Lower leg skin (tissue), 4 donors: ENCODE measurements around the gene CELA3B. TPM values are rescaled to one million over a fixed set of nuclear protein-coding genes. Genes with fewer than 3 reads are reported as not detected.

Source experiments
- DNase-seq, 2 donors: peaks; one replicate each; pipeline ENCODE4 v3.0.0-alpha.2; 2019; ENCODE audit warnings: low spot score in 2 of 2
- H3K4me3 ChIP-seq: fragments of 200-600 bp; sonication (generic); 2 replicates; pipeline ENCODE4 v1.5.1; 2017; ENCODE audit warnings: mild to moderate bottlenecking, low read depth; ENCODE audit not compliant: poor library complexity, severe bottlenecking
- POLR2A ChIP-seq, 2 donors: fragments of 450-650 bp; IDR thresholded peaks; one replicate each; pipeline ENCODE4 v1.6.1; 2016 to 2017; ENCODE audit warnings: antibody characterized with exemption in 2 of 2, mild to moderate bottlenecking in 1 of 2, moderate library complexity in 1 of 2
- WGBS, 2 donors: methylation state at CpG; one replicate each; pipeline ENCODE4 v1.1.5; 2018; 5-methylcytosine and 5-hydroxymethylcytosine counted together
- intact Hi-C: fragments of 100-400 bp; cut with DNase I; formaldehyde crosslinking; loops from one replicate; pipeline ENCODE4 v1.15.0; 2023; ENCODE audit warnings: low total_unique reads
- total RNA-seq, 4 donors: library from RNA; depleted of rRNA; stranded (reverse); fragments of >200 nt; gene quantifications; one replicate each; pipeline ENCODE4 v1.1.0, GENCODE V29; 2016
- TF ChIP-seq, protein P1 (sequence below), 3 donors: fragments of 450-650 bp; IDR thresholded peaks; one replicate each; pipeline ENCODE4 v1.5.1; 2016; ENCODE audit warnings: antibody characterized with exemption in 3 of 3, mild to moderate bottlenecking in 3 of 3, moderate library complexity in 2 of 3

The CELA3B gene
- total RNA-seq, 4 donors from 2014 or later: not detected

DNA sequence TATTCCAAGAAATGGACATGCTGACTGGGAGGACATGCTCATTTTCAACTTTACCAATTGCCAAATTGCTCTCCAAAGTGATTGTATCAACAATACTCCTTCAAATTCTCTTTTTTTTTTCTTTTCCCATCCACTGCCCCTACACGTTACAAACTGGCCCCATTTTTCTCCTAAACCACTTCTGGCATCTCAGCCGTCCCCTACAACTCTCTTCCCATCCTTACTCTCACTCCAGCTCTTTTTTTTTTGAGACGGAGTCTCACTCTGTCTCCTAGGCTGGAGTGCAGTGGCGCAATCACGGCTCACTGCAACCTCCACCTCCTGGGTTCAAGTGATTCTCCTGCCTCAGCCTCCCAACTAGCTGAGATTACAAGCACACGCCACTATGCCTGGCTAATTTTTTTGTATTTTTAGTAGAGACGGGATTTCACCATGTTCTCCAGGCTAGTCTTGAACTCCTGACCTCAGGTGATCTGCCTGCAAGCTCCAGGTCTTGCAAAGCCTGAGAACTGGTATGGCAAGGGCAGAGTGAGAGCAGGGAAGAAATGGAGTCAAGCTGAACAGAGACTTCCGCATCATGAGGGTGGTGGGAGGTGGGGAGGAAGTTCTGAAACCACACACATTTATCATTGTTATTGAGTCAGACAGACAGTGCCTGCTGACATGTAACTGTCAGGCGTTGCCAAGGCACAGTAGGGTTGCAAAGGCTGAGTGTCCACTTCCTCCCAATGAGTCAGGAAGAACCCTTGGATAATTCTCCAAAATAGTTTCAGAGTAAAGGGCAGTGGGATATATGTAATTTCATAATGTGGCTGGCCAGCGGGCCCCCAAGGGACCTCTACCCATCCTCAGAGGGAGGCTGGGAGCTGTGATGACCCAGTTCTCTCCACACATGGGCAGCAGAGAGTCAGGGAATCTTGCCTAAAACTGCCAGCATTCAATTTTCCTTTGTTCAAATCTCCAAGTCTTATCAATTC is 42.0 kb downstream of the CELA3B start:
- 55 to 64% methylated on average over 10 of the region's 10 CpGs for WGBS, 2 donors
- intact Hi-C loops: no loop called here
- no peak overlapping the region for H3K4me3 ChIP-seq
- DNase-seq: no peak
- no peak for TF ChIP-seq POLR2A (IDR thresholded peaks at IDR 0.05)
- TF ChIP-seq, protein P1, sequence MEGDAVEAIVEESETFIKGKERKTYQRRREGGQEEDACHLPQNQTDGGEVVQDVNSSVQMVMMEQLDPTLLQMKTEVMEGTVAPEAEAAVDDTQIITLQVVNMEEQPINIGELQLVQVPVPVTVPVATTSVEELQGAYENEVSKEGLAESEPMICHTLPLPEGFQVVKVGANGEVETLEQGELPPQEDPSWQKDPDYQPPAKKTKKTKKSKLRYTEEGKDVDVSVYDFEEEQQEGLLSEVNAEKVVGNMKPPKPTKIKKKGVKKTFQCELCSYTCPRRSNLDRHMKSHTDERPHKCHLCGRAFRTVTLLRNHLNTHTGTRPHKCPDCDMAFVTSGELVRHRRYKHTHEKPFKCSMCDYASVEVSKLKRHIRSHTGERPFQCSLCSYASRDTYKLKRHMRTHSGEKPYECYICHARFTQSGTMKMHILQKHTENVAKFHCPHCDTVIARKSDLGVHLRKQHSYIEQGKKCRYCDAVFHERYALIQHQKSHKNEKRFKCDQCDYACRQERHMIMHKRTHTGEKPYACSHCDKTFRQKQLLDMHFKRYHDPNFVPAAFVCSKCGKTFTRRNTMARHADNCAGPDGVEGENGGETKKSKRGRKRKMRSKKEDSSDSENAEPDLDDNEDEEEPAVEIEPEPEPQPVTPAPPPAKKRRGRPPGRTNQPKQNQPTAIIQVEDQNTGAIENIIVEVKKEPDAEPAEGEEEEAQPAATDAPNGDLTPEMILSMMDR (IDR thresholded peaks at IDR 0.05): no peak

DNA sequence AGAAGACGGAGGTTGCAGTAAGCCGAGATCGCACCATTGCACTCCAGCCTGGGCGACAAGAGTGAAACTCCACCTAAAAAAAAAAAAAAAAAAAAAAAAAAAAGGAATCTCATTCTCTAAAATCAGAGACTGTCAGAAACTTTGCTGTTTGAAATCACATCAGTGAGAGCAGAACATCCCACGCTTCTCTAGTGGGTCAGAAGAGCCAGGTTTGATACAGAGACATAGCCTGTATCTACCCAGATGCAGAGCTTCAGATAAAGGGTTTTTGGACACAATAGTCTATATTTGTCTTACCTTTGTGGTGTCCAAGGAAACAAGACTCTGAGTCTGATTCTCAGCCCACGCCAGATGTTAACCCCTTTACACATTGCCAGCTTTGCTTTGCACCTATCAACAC is 44.2 kb downstream of the CELA3B start:
- H3K4me3 ChIP-seq: no peak overlapping the region
- intact Hi-C loops: no loop called here
- 87 to 88% methylated on average over 6 of the region's 6 CpGs for WGBS, 2 donors
- no peak for TF ChIP-seq POLR2A (IDR thresholded peaks at IDR 0.05)
- TF ChIP-seq, protein P1 (IDR thresholded peaks at IDR 0.05): no peak
- no peak for DNase-seq

DNA sequence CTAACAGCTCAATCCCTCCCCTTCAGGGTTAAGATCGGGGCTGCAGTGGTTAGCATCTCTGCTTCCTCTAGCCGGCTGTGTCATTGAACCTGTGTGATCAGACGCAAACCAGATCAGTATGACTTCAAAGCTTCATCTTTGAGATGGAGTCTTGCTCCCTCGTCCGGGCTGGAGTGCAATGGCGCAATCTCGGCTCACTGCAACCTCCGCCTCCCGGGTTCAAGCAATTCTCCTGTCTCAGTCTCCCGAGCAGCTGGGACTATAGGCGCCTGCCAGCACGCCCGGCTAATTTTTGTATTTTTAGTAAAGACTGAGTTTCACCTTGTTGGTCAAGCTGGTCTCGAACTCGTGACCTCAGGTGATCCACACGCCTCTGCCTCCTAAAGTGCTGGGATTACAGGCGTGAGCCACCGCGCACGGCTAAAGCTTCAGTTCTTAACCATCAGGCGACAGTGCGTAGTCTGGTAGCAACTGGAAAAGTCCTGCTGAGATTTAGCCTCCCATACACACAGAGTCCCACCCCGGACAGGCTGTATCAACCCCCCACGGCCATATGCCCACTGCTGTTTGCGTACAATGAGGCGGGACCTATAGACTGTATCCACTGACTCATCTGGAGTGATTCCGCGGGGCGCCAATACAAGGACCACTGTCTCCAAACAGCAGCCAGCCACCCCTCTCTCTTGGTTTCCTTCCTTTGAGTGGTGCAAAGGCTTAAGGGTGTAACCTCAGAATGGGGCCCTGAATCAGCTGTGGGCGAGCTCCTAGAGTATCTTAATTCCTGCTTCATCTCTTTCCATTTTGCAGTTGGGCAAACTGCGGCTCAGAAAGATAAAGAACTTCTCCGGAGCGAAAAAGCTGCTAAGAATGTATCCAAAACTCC is 47.9 kb downstream of the CELA3B start:
- WGBS, 2 donors: 2 to 3% methylated on average over 33 of the region's 33 CpGs
- TF ChIP-seq, protein P1 (IDR thresholded peaks at IDR 0.05): no peak
- no peak for TF ChIP-seq POLR2A (IDR thresholded peaks at IDR 0.05)
- intact Hi-C loops: no loop called here
- peak; percentile 51 to 92 for DNase-seq
- peak overlapping the region; percentile 19 for H3K4me3 ChIP-seq

DNA sequence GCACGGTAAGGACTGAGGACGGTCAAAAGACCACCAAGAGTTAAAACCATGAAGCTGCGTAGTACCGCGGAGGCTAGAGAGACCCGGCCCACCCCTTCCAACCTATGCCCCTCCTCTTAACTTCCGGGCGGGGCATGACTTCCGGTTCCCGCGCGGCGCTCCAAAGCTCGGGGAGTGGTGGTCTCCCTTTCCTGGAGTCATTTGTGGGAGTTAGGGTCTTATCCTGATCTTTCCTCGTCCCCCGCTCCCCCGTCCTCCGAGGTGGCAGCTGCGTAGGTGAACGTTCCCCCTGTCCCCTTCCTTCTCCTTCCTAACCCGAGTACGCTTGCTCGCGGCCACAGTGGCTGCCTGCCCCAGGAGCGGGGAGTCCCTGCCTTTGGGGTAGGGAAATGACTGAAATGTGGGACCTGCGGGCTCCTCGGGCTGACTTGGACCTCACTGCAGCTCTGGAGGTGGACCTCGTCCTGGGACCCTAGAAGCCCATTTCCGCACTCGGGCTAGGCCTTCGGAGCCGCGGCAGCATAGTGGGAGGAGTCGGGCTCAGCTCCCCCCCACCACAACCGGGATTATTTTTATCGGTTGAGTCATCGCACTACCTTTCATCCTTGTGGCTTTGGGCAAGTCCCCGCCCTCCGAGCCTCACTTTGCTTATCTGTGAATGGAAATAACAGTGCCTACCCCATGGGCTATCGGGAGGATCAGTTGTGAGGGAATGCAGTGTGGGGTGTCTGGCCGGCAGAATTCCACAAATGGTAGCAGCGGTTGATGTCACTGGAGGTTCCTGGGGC is 48.7 kb downstream of the CELA3B start:
- peak overlapping the region; percentile 92 for H3K4me3 ChIP-seq
- WGBS, 2 donors: 0% methylated on average over 37 to 42 of the region's 42 CpGs
- TF ChIP-seq, protein P1 (IDR thresholded peaks at IDR 0.05): no peak
- peak in 1 of 2 donors; percentile 53 for TF ChIP-seq POLR2A (IDR thresholded peaks at IDR 0.05)
- peak; percentile 83 to 95 for DNase-seq
- intact Hi-C loops: no loop called here

DNA sequence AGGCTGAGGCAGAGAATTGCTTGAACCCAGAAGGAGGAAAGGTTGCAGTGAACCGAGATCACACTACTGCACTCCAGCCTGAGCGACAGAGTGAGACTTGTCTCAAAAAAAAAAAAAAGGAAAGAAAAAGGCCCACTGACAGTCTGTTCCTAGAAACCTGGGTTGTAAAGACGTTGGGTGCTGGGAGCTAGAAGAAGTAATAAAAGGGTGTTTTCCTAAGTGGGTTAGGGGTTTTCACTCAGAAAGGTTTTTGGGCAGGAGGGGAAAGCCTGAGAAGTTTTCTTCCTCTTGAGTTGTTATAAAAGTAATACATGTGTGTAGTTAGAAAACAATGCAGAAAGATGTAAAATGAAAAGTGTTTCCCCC is 50.1 kb downstream of the CELA3B start:
- no peak for TF ChIP-seq POLR2A (IDR thresholded peaks at IDR 0.05)
- TF ChIP-seq, protein P1 (IDR thresholded peaks at IDR 0.05): no peak
- WGBS, 2 donors: 75 to 83% methylated on average over 3 of the region's 3 CpGs
- intact Hi-C loops: no loop called here
- no peak for DNase-seq
- no peak overlapping the region for H3K4me3 ChIP-seq
